HEK293 (cell line): ENCODE data around the gene MACO1.
"Not testable (repeated sequence)": the region's sequence is repeated elsewhere in the genome, so short reads cannot be mapped to it uniquely, and the experiment has no call there.

ENCODE experiments used
- CTCF ChIA-PET: fragments of 350-600 bp; formaldehyde crosslinking; extraction: SDS; loops from one replicate; lab custom pipeline; 2021; ENCODE audit warnings: antibody characterized with exemption; lab: Yijun Ruan, JAX
- POLR2A ChIA-PET: fragments of 300-600 bp; formaldehyde crosslinking; extraction: SDS; loops from one replicate; lab custom pipeline; 2020; ENCODE audit warnings: antibody characterized with exemption, inconsistent platforms; lab: Yijun Ruan, JAX
- H3K27ac ChIP-seq: fragments of 200-500 bp; sonication (Bioruptor generic); 2 replicates; pipeline ENCODE4 v1.5.1; 2014; ENCODE audit warnings: low read depth, low read length, control low read depth, inconsistent platforms; ENCODE audit errors: extremely low read depth
- H3K36me3 ChIP-seq, 2 experiments: fragments of 200-500 bp in 1 of 2; sonication (Bioruptor generic) in 1 of 2; 1 replicate in 1 of 2; 2 replicates in 1 of 2; pipeline ENCODE4 v1.5.1; 2014 to 2017; ENCODE audit warnings: inconsistent platforms in 2 of 2, low read length in 2 of 2; ENCODE audit not compliant: control insufficient read depth in 2 of 2, insufficient read depth in 1 of 2
- H3K4me1 ChIP-seq: fragments of 200-500 bp; sonication (Bioruptor generic); 2 replicates; pipeline ENCODE4 v1.5.1; 2014; ENCODE audit warnings: mild to moderate bottlenecking, low read length, inconsistent platforms; ENCODE audit not compliant: control insufficient read depth, insufficient read depth
- H3K4me3 ChIP-seq: 2 replicates; pipeline ENCODE4 v1.5.1; 2011; ENCODE audit warnings: low read depth, mild to moderate bottlenecking, control low read depth, low read length, moderate library complexity
- H3K9me3 ChIP-seq: fragments of 200-500 bp; sonication (Bioruptor generic); 2 replicates; pipeline ENCODE4 v1.5.1; 2014; ENCODE audit warnings: low read depth, low read length, inconsistent platforms; ENCODE audit not compliant: control insufficient read depth, insufficient read depth
- PRDM2 ChIP-seq: fragments of 450-650 bp; formaldehyde crosslinking; IDR thresholded peaks from 2 replicates; pipeline ENCODE4 v1.5.1; 2016; ENCODE audit warnings: missing biosample characterization, missing genetic modification characterization, borderline replicate concordance
- ZNF311 ChIP-seq: fragments of 450-650 bp; formaldehyde crosslinking; IDR thresholded peaks from 2 replicates; pipeline ENCODE4 v1.5.1; 2017; ENCODE audit warnings: missing biosample characterization, missing genetic modification characterization, borderline replicate concordance
- ZNF624 ChIP-seq: fragments of 450-650 bp; formaldehyde crosslinking; IDR thresholded peaks from 2 replicates; pipeline ENCODE4 v1.5.1; 2017; ENCODE audit warnings: missing biosample characterization, missing genetic modification characterization

Gene MACO1

GRCh38 chr1:25430073-25430966 is at the start of gene MACO1 (continued):
- no peak for TF ChIP-seq PRDM2 (tag by site-specific recombination)
- TF ChIP-seq ZNF311 (tag by site-specific recombination), result no peak
- no peak for TF ChIP-seq ZNF624

GRCh38 chr1:25382543-25382942 is 48.2 kb upstream of the MACO1 start:
- CTCF ChIA-PET, H3K27ac ChIP-seq, POLR2A ChIA-PET: not testable (repeated sequence)

GRCh38 chr1:25383090-25383489 is 47.6 kb upstream of the MACO1 start:
- H3K4me3 ChIP-seq, CTCF ChIA-PET, POLR2A ChIA-PET, H3K36me3 ChIP-seq, H3K9me3 ChIP-seq, H3K4me1 ChIP-seq, H3K27ac ChIP-seq: not testable (repeated sequence)

More at GRCh38 chr1:25382543-25382942, 48.2 kb upstream of the MACO1 start:
- not testable (repeated sequence) for H3K36me3 ChIP-seq, H3K9me3 ChIP-seq, H3K4me1 ChIP-seq, H3K4me3 ChIP-seq

GRCh38 chr1:25383875-25384274 is 46.8 kb upstream of the MACO1 start:
- H3K4me1 ChIP-seq, H3K36me3 ChIP-seq, CTCF ChIA-PET, H3K27ac ChIP-seq, POLR2A ChIA-PET, H3K4me3 ChIP-seq, H3K9me3 ChIP-seq: not testable (repeated sequence)

GRCh38 chr1:25387096-25387495 is 43.6 kb upstream of the MACO1 start:
- H3K27ac ChIP-seq, H3K36me3 ChIP-seq, H3K4me3 ChIP-seq, H3K9me3 ChIP-seq, H3K4me1 ChIP-seq, POLR2A ChIA-PET: not testable (repeated sequence)
- CTCF ChIA-PET, result interaction anchor here (2.0 kb wide), 1 partner anchor 133 kb away, joined by 7 read pairs; no protein-coding TSS in a partner anchor

GRCh38 chr1:25388691-25389090 is 42.0 kb upstream of the MACO1 start:
- CTCF ChIA-PET, POLR2A ChIA-PET: not testable (repeated sequence)

GRCh38 chr1:25389721-25390120 is 41.0 kb upstream of the MACO1 start:
- H3K9me3 ChIP-seq, H3K27ac ChIP-seq, H3K4me3 ChIP-seq, H3K4me1 ChIP-seq, CTCF ChIA-PET, H3K36me3 ChIP-seq, POLR2A ChIA-PET: not testable (repeated sequence)

More at GRCh38 chr1:25388691-25389090, 42.0 kb upstream of the MACO1 start:
- H3K9me3 ChIP-seq, H3K4me1 ChIP-seq, H3K27ac ChIP-seq, H3K36me3 ChIP-seq, H3K4me3 ChIP-seq: not testable (repeated sequence)
